Thyroid gland (tissue), 4 donors: ENCODE data around the gene SEC23B. TPM values are rescaled to one million over a fixed set of nuclear protein-coding genes. Genes with fewer than 3 reads are reported as not detected.

Experiments used
- DNase-seq, 2 donors: peaks; one replicate each; pipeline ENCODE4 v3.0.0-alpha.2; 2019
- H3K27ac ChIP-seq, 3 donors: fragments of 200-600 bp; sonication (generic); 1 replicate in 2 of 3; 2 replicates in 1 of 3; pipeline ENCODE4 v1.5.1; 2016 to 2019; ENCODE audit warnings: mild to moderate bottlenecking in 1 of 3, moderate library complexity in 1 of 3
- H3K27me3 ChIP-seq: fragments of 200-600 bp; sonication (generic); one replicate; pipeline ENCODE4 v1.5.1; 2019
- H3K36me3 ChIP-seq, 2 donors: fragments of 200-600 bp; sonication (generic); one replicate each; pipeline ENCODE4 v1.5.1; 2016 to 2019
- H3K4me1 ChIP-seq, 2 donors: fragments of 200-600 bp; sonication (generic); one replicate each; pipeline ENCODE4 v1.5.1; 2017 to 2019
- H3K4me3 ChIP-seq, 3 donors: fragments of 200-600 bp; sonication (generic); replicated peaks in 1 of 3; 1 replicate in 2 of 3; 2 replicates in 1 of 3; pipeline ENCODE4 v1.5.1; 2016; ENCODE audit warnings: mild to moderate bottlenecking in 1 of 3
- H3K9me3 ChIP-seq: fragments of 200-600 bp; sonication (generic); one replicate; pipeline ENCODE4 v1.5.1; 2017
- POLR2A ChIP-seq, 2 donors: fragments of 450-650 bp; IDR thresholded peaks; one replicate each; pipeline ENCODE4 v1.6.1; 2017; ENCODE audit warnings: antibody characterized with exemption in 2 of 2, mild to moderate bottlenecking in 2 of 2, moderate library complexity in 1 of 2
- WGBS, 2 donors: methylation state at CpG; one replicate each; pipeline ENCODE4 v1.1.5; 2017; 5-methylcytosine and 5-hydroxymethylcytosine counted together
- intact Hi-C: fragments of 100-400 bp; cut with DNase I; formaldehyde crosslinking; loops from one replicate; pipeline ENCODE4 v1.15.1; 2023
- microRNA counts, 2 donors: library from miRNA; unstranded; fragments of <30 nt; microRNA quantifications; one replicate each; lab custom pipeline; 2016 to 2017
- microRNA-seq: library from miRNA; unstranded; fragments of <30 nt; microRNA quantifications from one replicate; pipeline ENCODE4, GENCODE V29; 2016
- small RNA-seq: library from RNA; depleted of rRNA; stranded (forward); fragments of <200 nt; gene quantifications from one replicate; pipeline ENCODE3, GENCODE V24; 2016
- total RNA-seq, 4 donors: library from RNA; depleted of rRNA; stranded (reverse); fragments of >200 nt; gene quantifications; one replicate each; pipeline ENCODE4 v1.2.3, GENCODE V29; 2016
- TF ChIP-seq, protein P1 (sequence below), 6 experiments: fragments of 200-600 bp in 3 of 6; fragments of 450-650 bp in 3 of 6; sonication (generic) in 3 of 6; IDR thresholded peaks; one replicate each; pipeline ENCODE4 v1.5.1; 2016 to 2019; ENCODE audit warnings: antibody characterized with exemption in 6 of 6, mild to moderate bottlenecking in 2 of 6, inconsistent platforms in 1 of 6, moderate library complexity in 1 of 6

The SEC23B gene
- total RNA-seq, 4 donors from 2014 or later = 60.5 to 94.1 (median 84.6) TPM

DNA sequence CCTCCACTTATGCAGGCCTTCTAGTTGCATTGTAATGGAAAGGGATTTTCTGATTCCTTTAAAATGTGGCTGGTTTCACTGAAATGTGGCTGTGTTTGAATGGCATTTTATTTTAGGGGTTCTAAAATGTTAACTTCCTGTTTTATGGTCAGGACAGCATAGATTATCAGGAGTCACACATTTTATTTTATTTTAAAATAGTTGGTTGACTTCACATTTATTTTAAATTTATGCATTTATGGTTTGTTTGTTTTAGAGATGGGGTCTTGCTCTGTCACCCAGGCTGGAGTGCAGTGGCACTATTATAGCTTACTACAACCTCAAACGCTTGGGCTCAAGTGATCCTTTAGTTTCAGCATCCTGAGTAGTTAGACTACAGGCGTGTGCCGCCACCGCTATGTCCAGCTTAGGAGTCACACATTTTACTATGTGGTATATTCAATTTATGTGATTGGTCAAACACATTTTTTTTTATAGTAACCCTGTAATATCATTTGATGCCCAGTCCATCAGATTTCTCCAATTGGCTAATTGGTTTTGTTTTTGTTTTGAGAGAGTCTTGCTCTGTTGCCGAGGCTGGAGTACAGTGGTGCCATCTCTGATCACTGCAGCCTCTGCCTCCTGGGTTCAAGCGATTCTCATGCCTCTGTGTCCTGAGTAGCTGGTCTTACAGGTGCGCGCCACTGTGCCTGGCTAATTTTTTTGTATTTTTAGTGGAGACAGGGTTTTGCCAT, 82.4 kb downstream of the SEC23B start:
- no peak overlapping the region for H3K27ac ChIP-seq
- no peaks in the 10 kb centered on the region for H3K9me3 ChIP-seq
- H3K4me3 ChIP-seq = no peak overlapping the region
- no peaks in the 10 kb centered on the region for H3K27me3 ChIP-seq
- intact Hi-C loops = loop anchor here (10.0 kb wide), 1 partner anchor 85 kb away; the partner anchor contains the start of gene SEC23B
- WGBS, 2 donors = 85 to 91% methylated on average over 8 of the region's 8 CpGs
- H3K36me3 ChIP-seq = no peaks in the 10 kb centered on the region
- TF ChIP-seq POLR2A (IDR thresholded peaks at IDR 0.05) = no peak
- TF ChIP-seq, protein P1, sequence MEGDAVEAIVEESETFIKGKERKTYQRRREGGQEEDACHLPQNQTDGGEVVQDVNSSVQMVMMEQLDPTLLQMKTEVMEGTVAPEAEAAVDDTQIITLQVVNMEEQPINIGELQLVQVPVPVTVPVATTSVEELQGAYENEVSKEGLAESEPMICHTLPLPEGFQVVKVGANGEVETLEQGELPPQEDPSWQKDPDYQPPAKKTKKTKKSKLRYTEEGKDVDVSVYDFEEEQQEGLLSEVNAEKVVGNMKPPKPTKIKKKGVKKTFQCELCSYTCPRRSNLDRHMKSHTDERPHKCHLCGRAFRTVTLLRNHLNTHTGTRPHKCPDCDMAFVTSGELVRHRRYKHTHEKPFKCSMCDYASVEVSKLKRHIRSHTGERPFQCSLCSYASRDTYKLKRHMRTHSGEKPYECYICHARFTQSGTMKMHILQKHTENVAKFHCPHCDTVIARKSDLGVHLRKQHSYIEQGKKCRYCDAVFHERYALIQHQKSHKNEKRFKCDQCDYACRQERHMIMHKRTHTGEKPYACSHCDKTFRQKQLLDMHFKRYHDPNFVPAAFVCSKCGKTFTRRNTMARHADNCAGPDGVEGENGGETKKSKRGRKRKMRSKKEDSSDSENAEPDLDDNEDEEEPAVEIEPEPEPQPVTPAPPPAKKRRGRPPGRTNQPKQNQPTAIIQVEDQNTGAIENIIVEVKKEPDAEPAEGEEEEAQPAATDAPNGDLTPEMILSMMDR (IDR thresholded peaks at IDR 0.05) = no peak
- H3K4me1 ChIP-seq = peaks cover 4 to 9% of the 10 kb centered on the region in 2 donors
- DNase-seq = no peak

DNA sequence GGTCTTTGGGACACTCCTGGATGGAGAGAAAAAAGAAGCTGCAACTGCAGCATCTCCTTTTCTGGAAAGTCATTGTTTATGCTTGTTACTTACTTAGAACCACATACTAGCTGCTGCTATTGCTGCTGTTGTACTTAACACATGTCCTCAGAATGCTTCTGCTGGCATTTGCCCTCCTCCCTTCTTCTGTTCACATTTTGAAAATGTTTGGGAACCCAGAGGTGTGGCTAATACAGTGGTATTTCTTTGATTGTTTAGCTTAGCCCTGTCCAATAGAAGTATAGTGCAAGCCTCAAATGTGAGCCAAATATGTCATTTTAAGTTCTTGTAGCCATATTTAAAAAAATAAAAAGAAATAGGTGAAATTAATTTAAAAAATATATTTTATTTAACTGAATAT, 88.5 kb downstream of the SEC23B start:
- peaks cover 0 to 4% of the 10 kb centered on the region in 2 donors for H3K36me3 ChIP-seq
- H3K4me1 ChIP-seq = no peaks in the 10 kb centered on the region
- no peak overlapping the region for H3K4me3 ChIP-seq
- no peak for TF ChIP-seq POLR2A (IDR thresholded peaks at IDR 0.05)
- TF ChIP-seq, protein P1 (IDR thresholded peaks at IDR 0.05) = no peak
- intact Hi-C loops = no loop called here
- H3K9me3 ChIP-seq = no peaks in the 10 kb centered on the region
- DNase-seq = no peak
- H3K27me3 ChIP-seq = no peaks in the 10 kb centered on the region
- no peak overlapping the region for H3K27ac ChIP-seq

DNA sequence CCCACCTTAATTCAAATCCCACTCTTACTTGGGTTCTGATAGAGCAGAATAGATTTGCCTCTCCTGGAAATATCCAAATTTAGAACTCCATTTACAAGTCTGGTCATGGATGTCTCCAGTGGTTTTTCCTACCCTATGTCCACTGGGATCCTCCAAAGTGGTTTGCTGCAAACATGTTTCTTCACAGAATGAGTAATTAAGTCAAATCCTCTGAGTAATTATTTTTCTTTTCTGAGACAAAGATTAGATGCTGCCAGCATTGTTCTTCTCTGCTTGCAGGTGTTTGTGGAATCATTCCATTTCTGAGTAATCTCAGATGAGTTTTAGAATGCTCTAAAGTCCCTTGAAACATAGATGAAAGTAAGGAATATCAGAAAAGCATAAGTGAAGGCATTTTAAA, 102.0 kb downstream of the SEC23B start:
- no peak for TF ChIP-seq POLR2A (IDR thresholded peaks at IDR 0.05)
- TF ChIP-seq, protein P1 (IDR thresholded peaks at IDR 0.05) = no peak
- Histone ChIP-seq H3K4me3 (no peak overlapping the region), H3K27me3 (no peaks in the 10 kb centered on the region), H3K36me3 (peaks cover 0 to 5% of the 10 kb centered on the region in 2 donors), H3K27ac (no peak overlapping the region), H3K4me1 (peaks cover 2% of the 10 kb centered on the region in 2 donors), H3K9me3 (no peaks in the 10 kb centered on the region)
- intact Hi-C loops = no loop called here
- no peak for DNase-seq

MicroRNAs encoded within 50 kb of the gene (microRNA counts, 767-probe panel; counts per million panel counts)
- 0 counts per million in 2 donors for microRNA hsa-miR-3192 (lab: Ali Mortazavi, UCI)

Small RNA genes within 50 kb of the gene (microRNA-seq; reads per million reads assigned to microRNA genes)
- not detected for gene MIR3192

Small RNA genes within 50 kb of the gene (small RNA-seq; reads per million reads assigned to genes)
- gene MIR3192 (not detected), gene RN7SL638P (not detected), gene RNU6ATAC34P (not detected)

Other genes starting within 250 kb of the SEC23B start
- gene ZNF133, start 219.4 kb upstream of the SEC23B start, total RNA-seq = 10 to 100 TPM; 14.8 to 17.3 (median 15.9) TPM
- gene DZANK1, start 40.9 kb upstream of the SEC23B start, total RNA-seq = 10 to 100 TPM in 1 of 4 donors, 1 to 10 TPM in 3; 6.7 to 10.6 (median 8.5) TPM
- gene POLR3F, start 40.5 kb upstream of the SEC23B start, total RNA-seq = 10 to 100 TPM; 10.2 to 18.1 (median 13.9) TPM
- gene RBBP9, start 10.7 kb upstream of the SEC23B start, total RNA-seq = 100 to 1,000 TPM in 1 of 4 donors, 10 to 100 TPM in 3; 51.5 to 106 (median 66.3) TPM
- gene SMIM26, start 59.5 kb downstream of the SEC23B start, total RNA-seq = 100 to 1,000 TPM; 113 to 243 (median 132) TPM
- gene DTD1, start 80.1 kb downstream of the SEC23B start, total RNA-seq = 10 to 100 TPM; 42.7 to 57.6 (median 52.4) TPM